Gastroesophageal sphincter (tissue), 4 donors: ENCODE results near the gene PLEKHO2. TPM values are rescaled to one million over a fixed set of nuclear protein-coding genes. Genes with fewer than 3 reads are reported as not detected.
A peak's percentile ranks its signal among the peaks of the same experiment; 100 is the strongest.

Experiments
- ATAC-seq: fragments of 150-250 bp; one replicate; pipeline ENCODE4 v1.9.1; 2016; ENCODE audit warnings: mild to moderate bottlenecking, moderate library complexity
- H3K27ac ChIP-seq, 4 donors: fragments of 200-600 bp; sonication (generic) in 3 of 4; 1 replicate in 3 of 4; 2 replicates in 1 of 4; pipeline ENCODE4 v1.5.1; 2016 to 2019
- H3K27me3 ChIP-seq: fragments of 200-600 bp; sonication (generic); one replicate; pipeline ENCODE4 v1.5.1; 2019
- H3K36me3 ChIP-seq, 2 donors: fragments of 200-600 bp; sonication (generic); one replicate each; pipeline ENCODE4 v1.5.1; 2019; ENCODE audit warnings: control low read depth in 1 of 2
- H3K4me1 ChIP-seq, 3 donors: fragments of 200-600 bp; sonication (generic); 1 replicate in 2 of 3; 2 replicates in 1 of 3; pipeline ENCODE4 v1.5.1; 2016 to 2019; ENCODE audit warnings: control low read depth in 2 of 3
- H3K4me3 ChIP-seq, 2 donors: fragments of 200-600 bp; sonication (generic); one replicate each; pipeline ENCODE4 v1.5.1; 2019; ENCODE audit warnings: mild to moderate bottlenecking in 1 of 2, moderate library complexity in 1 of 2
- H3K9me3 ChIP-seq, 3 donors: fragments of 200-600 bp; sonication (generic); one replicate each; pipeline ENCODE4 v1.5.1; 2017 to 2019; ENCODE audit warnings: control low read depth in 2 of 3
- CTCF ChIP-seq, 4 experiments: fragments of 200-600 bp in 2 of 4; fragments of 450-650 bp in 2 of 4; sonication (generic) in 1 of 4; IDR thresholded peaks; one replicate each; pipeline ENCODE4 v1.5.1; 2017 to 2019; ENCODE audit warnings: antibody characterized with exemption in 4 of 4, mild to moderate bottlenecking in 2 of 4, moderate library complexity in 2 of 4
- EP300 ChIP-seq: sonication (generic); formaldehyde crosslinking; IDR thresholded peaks from one replicate; pipeline ENCODE4 v1.6.1; 2017; ENCODE audit warnings: antibody characterized with exemption, mild to moderate bottlenecking
- POLR2A ChIP-seq, 2 donors: fragments of 450-650 bp; IDR thresholded peaks; one replicate each; pipeline ENCODE4 v1.6.1; 2017; ENCODE audit warnings: antibody characterized with exemption in 2 of 2, mild to moderate bottlenecking in 2 of 2, moderate library complexity in 1 of 2
- POLR2AphosphoS5 ChIP-seq: sonication (generic); formaldehyde crosslinking; IDR thresholded peaks from one replicate; pipeline ENCODE4 v1.6.1; 2017; ENCODE audit warnings: antibody characterized with exemption
- WGBS, 2 donors: methylation state at CpG; one replicate each; pipeline ENCODE4 v1.1.5; 2018; ENCODE audit warnings: low coverage in 1 of 2; 5-methylcytosine and 5-hydroxymethylcytosine counted together
- total RNA-seq, 4 donors: library from RNA; depleted of rRNA; stranded (reverse); fragments of >200 nt; gene quantifications; one replicate each; pipeline ENCODE4 v1.1.0, GENCODE V29; 2016

Gene PLEKHO2
- total RNA-seq, 4 donors from 2014 or later, result 27.1 to 47.9 (median 43.1) TPM

GRCh38 chr15:64893481-64894394, 52.0 kb downstream of the PLEKHO2 start:
- no peaks in the 10 kb centered on the region for H3K27me3 ChIP-seq
- WGBS, 2 donors, result 39 to 88% methylated on average over 7 to 22 of the region's 44 CpGs
- peak overlapping the region; percentile 32 to 79 (median 78) for H3K27ac ChIP-seq
- H3K36me3 ChIP-seq, result no peaks in the 10 kb centered on the region
- H3K9me3 ChIP-seq, result no peaks in the 10 kb centered on the region
- peak overlapping the region in 1 of 2 donors; percentile 36 for H3K4me3 ChIP-seq
- peak; percentile 90 for ATAC-seq
- peaks cover 0 to 63% (median 30%) of the 10 kb centered on the region in 3 donors for H3K4me1 ChIP-seq
- TF ChIP-seq POLR2A (IDR thresholded peaks at IDR 0.05) (peak; percentile 3 to 41), POLR2AphosphoS5 (no peak), CTCF (IDR thresholded peaks at IDR 0.05) (no peak)

GRCh38 chr15:64894395-64895056, 52.8 kb downstream of the PLEKHO2 start:
- H3K4me3 ChIP-seq, result peak overlapping the region in 1 of 2 donors; percentile 36
- H3K4me1 ChIP-seq, result peaks cover 0 to 63% (median 30%) of the 10 kb centered on the region in 3 donors
- no peak for TF ChIP-seq POLR2A (IDR thresholded peaks at IDR 0.05)

GRCh38 chr15:64895285-64896065, 53.8 kb downstream of the PLEKHO2 start:
- no peak for ATAC-seq
- Histone ChIP-seq H3K27me3 (no peaks in the 10 kb centered on the region), H3K4me1 (peaks cover 0 to 63% (median 30%) of the 10 kb centered on the region in 3 donors), H3K4me3 (peak overlapping the region in 1 of 2 donors; percentile 36), H3K9me3 (peaks cover 0 to 3% (median 0%) of the 10 kb centered on the region in 3 donors), H3K36me3 (no peaks in the 10 kb centered on the region), H3K27ac (peak overlapping the region; percentile 30 to 79 (median 78))
- TF ChIP-seq EP300 (no peak), CTCF (IDR thresholded peaks at IDR 0.05) (no peak), POLR2AphosphoS5 (no peak), POLR2A (IDR thresholded peaks at IDR 0.05) (no peak)
- 23 to 35% methylated on average over 2 to 5 of the region's 6 CpGs for WGBS, 2 donors

More at GRCh38 chr15:64894395-64895056, 52.8 kb downstream of the PLEKHO2 start:
- Histone ChIP-seq H3K27me3 (no peaks in the 10 kb centered on the region), H3K27ac (peak overlapping the region; percentile 32 to 79 (median 78)), H3K36me3 (no peaks in the 10 kb centered on the region), H3K9me3 (no peaks in the 10 kb centered on the region)
- no peak for ATAC-seq
- 50% methylated on average over 4 of the region's 20 CpGs; no CpG with 5 or more reads in 1 of the 2 donors for WGBS, 2 donors

- ATAC-seq, result no peak
- Histone ChIP-seq H3K4me3 (no peak overlapping the region), H3K36me3 (no peaks in the 10 kb centered on the region), H3K4me1 (peaks cover 0 to 63% (median 30%) of the 10 kb centered on the region in 3 donors), H3K9me3 (peaks cover 0 to 13% (median 0%) of the 10 kb centered on the region in 3 donors), H3K27ac (peak overlapping the region in 3 of 4 donors; percentile 77 to 79 (median 78)), H3K27me3 (no peaks in the 10 kb centered on the region)
- no peak for TF ChIP-seq POLR2A (IDR thresholded peaks at IDR 0.05)
- 70 to 75% methylated on average over 2 to 6 of the region's 6 CpGs for WGBS, 2 donors
These were observed 54.8 kb downstream of the PLEKHO2 start for GRCh38 chr15:64896371-64897069.

GRCh38 chr15:64897345-64897985, 55.8 kb downstream of the PLEKHO2 start:
- H3K9me3 ChIP-seq, result peaks cover 0 to 17% (median 0%) of the 10 kb centered on the region in 3 donors
- H3K36me3 ChIP-seq, result no peaks in the 10 kb centered on the region
- 58 to 60% methylated on average over 1 to 4 of the region's 6 CpGs for WGBS, 2 donors
- ATAC-seq, result peak; percentile 37
- no peaks in the 10 kb centered on the region for H3K27me3 ChIP-seq
- H3K4me1 ChIP-seq, result peaks cover 0 to 61% (median 30%) of the 10 kb centered on the region in 3 donors
- no peak overlapping the region for H3K4me3 ChIP-seq
- H3K27ac ChIP-seq, result peak overlapping the region in 3 of 4 donors; percentile 77 to 79 (median 78)
- TF ChIP-seq EP300 (no peak), POLR2A (IDR thresholded peaks at IDR 0.05) (no peak), CTCF (IDR thresholded peaks at IDR 0.05) (no peak), POLR2AphosphoS5 (no peak)
